Fibroblast of skin of left biceps (primary cell): Measurements from ENCODE around the gene PRMT2.

ENCODE experiments used
- DNase-seq, 2 experiments: peaks; one replicate each; pipeline ENCODE4 v3.0.0-alpha.2; 2013; ENCODE audit warnings: low read depth in 2 of 2

The PRMT2 gene

GRCh38 chr21:46635324-46636180 is at the start of gene PRMT2:
TSS of gene PRMT2 (plus strand) at chr21:46635674. CDS start at chr21:46636952, 1,278 bp downstream.
- DNase-seq = peak; percentile 91 to 93

DNA sequence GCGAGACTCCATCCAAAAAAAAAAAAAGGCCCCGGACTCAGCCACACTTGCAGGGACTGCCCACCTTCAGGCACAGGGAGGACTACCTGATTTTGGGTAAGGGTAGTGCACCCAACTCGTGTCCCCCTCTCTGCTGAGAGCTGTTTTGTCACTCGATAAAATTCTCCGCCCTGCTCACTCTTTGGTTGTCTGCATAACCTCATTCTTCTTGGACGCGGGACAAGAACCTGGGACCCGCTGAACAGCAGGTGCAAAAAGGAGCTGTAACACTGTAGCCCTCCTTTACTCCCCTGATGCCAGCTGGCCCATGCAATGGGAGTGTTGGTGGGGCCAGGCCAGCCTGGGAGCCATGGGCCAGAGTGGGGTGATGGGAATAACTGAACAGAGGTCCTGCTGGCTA is 41.2 kb upstream of the PRMT2 start:
- DNase-seq = no peak

DNA sequence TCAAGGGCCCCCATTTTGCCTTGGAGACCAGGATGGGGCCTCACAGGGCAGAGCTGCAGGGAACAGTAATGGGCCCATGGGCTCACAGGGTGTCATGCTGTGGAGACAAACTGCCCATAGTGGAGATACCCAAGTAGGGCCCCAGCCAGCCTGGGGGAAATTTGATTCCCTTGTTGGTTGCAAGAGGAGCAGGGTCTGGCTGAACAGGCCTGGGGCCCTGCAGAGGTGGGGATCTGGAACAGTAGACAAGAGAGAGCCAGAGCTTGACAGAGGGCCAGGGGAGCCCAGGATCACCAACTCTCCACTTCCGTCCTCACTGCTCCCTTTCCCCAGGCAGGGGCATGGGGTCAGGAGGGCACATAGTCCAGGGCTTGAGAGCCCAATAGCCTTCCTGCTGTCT is 39.3 kb upstream of the PRMT2 start:
- no peak for DNase-seq

GRCh38 chr21:46597031-46597430 is 38.4 kb upstream of the PRMT2 start:
- no peak for DNase-seq

DNA sequence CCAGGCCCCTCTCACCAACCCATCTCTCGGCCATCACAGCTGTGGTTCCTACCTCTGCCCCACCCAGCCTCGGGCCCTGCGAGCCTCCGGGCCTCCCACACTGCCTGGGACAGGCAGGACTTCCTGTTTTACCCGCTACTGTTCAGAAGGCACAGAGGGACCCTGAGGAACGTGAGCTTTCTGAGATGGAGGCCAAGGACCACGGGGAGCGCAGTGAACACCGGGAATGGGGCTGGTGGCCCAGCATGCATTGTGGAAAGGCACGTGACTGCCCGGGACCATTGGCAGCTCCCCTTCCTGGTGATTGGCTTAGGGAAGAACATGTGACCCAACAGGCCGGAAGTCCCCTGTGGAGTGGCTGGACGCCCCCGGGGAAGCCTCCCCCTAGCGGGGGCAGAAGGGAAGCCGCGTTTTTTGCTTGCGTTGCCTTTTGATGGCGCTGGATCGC is 37.6 kb upstream of the PRMT2 start:
- DNase-seq = no peak

GRCh38 chr21:46598581-46599572 is 36.6 kb upstream of the PRMT2 start:
- peak; percentile 57 to 66 for DNase-seq

- DNase-seq = no peak
These were observed 35.2 kb upstream of the PRMT2 start for GRCh38 chr21:46600305-46600704.

- no peak for DNase-seq
These were observed 34.5 kb upstream of the PRMT2 start for GRCh38 chr21:46600978-46601377.

DNA sequence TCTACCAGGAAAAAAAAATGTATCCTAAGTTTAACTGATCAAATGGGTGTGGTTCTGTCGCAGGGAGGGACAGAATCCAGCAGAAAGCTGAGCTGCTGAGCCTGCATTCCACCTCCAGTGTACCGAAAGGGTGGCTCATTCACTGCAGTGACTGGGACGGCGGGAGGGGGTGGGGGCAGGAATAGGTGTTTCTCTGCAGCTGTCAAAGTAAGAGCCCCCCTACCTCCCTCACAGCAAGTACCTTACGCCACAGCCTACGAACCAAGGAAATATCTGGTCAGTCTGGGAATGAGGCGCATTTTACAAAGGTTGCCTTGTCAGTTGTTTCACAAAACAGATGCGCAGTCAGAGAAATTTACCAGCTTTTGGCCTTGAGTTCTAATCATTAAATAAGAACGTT is 32.2 kb upstream of the PRMT2 start:
- no peak for DNase-seq

GRCh38 chr21:46604329-46604974 is 31.0 kb upstream of the PRMT2 start:
- DNase-seq = no peak

GRCh38 chr21:46604975-46605766 is 30.3 kb upstream of the PRMT2 start, which contains the start of gene S100B:
TSS of gene S100B (minus strand) at chr21:46605082. CDS start at chr21:46602415, 2,667 bp downstream.
- no peak for DNase-seq

GRCh38 chr21:46605767-46606426 is 29.6 kb upstream of the PRMT2 start:
- no peak for DNase-seq

DNA sequence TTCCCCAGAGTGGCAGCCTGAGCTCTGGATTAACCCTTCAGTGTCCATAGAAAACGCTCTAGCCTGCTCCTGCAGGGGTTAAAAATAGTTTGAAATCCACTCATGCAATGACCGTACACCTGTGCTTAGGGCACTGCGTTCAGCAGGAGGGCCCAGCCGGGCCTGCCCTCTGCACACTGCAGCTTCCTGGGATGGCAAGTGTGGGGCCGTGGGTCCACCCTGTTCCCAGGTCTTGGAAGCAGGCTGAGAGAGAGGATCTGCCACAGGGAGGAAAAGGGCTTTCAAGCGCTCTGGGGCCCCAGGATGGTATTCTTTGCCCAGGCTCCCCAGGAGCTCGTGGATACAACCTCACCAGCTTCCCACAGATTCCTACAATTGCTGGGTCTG is 29.1 kb upstream of the PRMT2 start:
- no peak for DNase-seq

DNA sequence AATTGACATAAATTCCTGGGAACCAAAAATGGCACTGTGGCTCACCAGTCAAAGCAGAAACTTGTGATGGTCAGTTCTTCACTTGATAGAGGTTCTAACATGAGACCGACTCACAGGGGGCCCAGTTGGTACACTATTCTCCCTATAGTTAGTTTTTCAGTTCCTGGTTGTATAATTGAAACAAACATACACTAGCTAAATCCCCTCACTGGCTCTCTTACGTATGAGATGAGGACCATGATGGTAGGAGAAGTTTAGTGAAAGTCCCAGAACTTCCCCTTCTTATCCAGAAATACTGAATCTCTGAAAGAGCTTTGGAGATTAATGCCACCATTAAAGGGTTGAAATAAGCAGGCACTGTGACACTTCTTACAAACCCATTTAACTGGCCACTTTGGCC is 27.8 kb upstream of the PRMT2 start:
- DNase-seq = no peak

DNA sequence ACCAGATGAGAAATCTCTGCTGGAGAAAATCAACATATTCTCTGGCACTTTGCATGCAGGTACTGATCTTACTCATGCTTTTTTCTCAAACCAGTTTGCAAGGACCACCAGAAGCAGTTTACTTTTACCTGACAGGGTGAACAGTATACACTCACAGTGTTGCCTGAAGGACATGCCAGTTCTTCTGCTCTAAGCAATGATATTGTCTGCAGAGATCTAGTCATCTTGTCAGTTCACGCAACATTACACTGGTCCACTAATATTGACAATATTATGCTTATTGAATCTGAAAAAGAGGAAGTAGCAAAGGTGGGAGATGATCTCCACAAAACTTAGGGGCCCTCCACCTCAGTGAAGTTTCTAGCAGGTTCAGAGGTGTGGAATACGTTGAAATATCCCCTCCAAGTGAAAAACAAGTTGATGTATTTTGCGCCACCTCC is 26.8 kb upstream of the PRMT2 start:
- no peak for DNase-seq

DNA sequence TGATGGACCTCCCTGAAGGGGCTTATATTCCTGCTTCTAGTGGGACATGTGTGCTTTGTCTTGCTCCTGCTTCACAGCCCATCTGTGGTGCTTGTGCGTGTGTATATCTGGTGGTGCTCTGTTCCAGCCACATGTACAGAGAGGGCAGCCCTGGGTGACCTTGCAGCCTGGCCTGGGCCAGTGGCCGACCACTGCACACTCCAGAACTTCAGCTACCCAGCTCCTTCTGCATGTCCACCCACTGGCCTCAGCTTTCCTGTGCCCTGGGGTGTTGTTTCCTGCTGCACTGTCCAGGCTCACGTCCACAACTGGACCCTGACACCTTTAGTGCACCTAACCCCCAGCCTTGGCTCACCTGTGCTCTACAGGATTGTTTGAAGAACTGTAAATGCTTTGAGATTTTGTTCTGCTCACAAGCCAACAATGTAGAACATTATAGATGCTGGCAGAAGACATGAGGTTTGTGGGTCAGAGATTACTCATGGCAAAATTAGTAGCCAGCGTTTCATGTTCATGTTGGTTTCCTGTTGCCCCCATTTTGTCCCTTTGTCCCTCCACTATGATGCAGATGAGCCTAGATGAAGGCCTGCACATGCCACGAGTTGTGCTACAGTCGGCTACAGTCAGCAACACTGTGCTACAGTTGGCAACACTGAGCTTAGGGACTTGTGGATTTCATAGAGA is 25.3 kb upstream of the PRMT2 start:
- DNase-seq = no peak

DNA sequence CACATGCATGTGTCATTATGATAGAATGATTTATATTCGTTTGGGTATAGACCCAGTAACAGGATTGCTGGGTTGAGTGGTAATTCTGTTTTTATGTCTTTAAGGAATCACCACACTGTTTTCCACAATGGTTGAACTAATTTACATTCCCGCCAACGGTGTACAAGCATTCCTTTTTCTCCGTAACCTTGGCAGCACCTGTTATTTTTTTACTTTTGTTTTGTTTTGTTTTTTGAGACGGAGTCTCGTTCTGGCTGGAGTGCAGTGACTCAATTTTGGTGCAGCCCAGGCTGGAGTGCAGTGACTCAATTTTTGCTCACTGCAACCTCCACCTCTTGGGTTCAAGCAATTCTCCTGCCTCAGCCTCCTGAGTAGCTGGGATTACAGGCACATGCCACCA is 22.1 kb upstream of the PRMT2 start:
- no peak for DNase-seq

- no peak for DNase-seq
These were observed 19.4 kb upstream of the PRMT2 start for GRCh38 chr21:46616050-46616449.

DNA sequence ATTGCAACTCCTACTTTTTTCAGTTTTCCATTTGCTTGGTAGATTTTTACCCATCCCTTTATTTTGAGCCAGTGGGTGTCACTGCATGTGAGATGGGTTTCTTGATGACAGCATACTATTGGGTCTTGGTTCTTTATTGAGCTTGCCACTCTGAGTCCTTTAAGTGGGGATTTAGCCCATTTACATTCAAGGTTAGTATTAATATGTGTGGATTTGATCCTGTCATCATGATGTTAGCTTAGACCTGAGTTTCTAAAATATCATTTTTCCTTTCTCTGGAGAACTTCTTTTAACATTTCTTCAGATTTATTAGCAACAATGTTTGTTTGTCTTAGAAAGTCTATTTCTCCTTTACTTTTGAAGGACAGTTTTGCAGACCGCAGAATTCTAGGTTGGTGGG is 18.8 kb upstream of the PRMT2 start:
- no peak for DNase-seq
